Chondrocyte (in vitro differentiated cells): ENCODE data around the gene SLC9A9. TPM values are rescaled to one million over a fixed set of nuclear protein-coding genes. Genes with fewer than 3 reads are reported as not detected.

Experiments
- DNase-seq: peaks from one replicate; pipeline ENCODE4 v3.0.0; 2021; ENCODE audit warnings: mixed read lengths, low spot score
- H3K27ac Mint-ChIP-seq: one replicate; pipeline ENCODE4 v1.8.0; 2021; ENCODE audit warnings: mild to moderate bottlenecking, moderate library complexity, mixed read lengths; ENCODE audit not compliant: unreplicated experiment
- H3K27me3 Mint-ChIP-seq: 2 replicates; pipeline ENCODE4 v1.8.0; 2021; ENCODE audit warnings: low read depth, mixed read lengths
- H3K36me3 Mint-ChIP-seq: 2 replicates; pipeline ENCODE4 v1.8.0; 2021; ENCODE audit warnings: low read depth, mixed read lengths
- H3K4me1 Mint-ChIP-seq: 2 replicates; pipeline ENCODE4 v1.8.0; 2021; ENCODE audit warnings: low read depth, mild to moderate bottlenecking, mixed read lengths
- H3K4me3 Mint-ChIP-seq: one replicate; pipeline ENCODE4 v1.8.0; 2021; ENCODE audit warnings: mild to moderate bottlenecking, moderate library complexity, mixed read lengths; ENCODE audit not compliant: unreplicated experiment
- H3K9me3 Mint-ChIP-seq: 2 replicates; pipeline ENCODE4 v1.8.0; 2021; ENCODE audit warnings: low read depth, mixed read lengths
- total RNA-seq: library from RNA; stranded (reverse); gene quantifications from 3 replicates; pipeline ENCODE4 v1.2.1, GENCODE V29; 2021
- TF ChIP-seq, protein P1 (sequence below): fragments of 200-600 bp; sonication (generic); IDR thresholded peaks from 2 replicates; pipeline ENCODE4 v1.5.0; 2021; ENCODE audit warnings: antibody characterized with exemption, mild to moderate bottlenecking, moderate library complexity

SLC9A9 gene
- total RNA-seq, 1 donor from 2014 or later, result 2.6 TPM

DNA sequence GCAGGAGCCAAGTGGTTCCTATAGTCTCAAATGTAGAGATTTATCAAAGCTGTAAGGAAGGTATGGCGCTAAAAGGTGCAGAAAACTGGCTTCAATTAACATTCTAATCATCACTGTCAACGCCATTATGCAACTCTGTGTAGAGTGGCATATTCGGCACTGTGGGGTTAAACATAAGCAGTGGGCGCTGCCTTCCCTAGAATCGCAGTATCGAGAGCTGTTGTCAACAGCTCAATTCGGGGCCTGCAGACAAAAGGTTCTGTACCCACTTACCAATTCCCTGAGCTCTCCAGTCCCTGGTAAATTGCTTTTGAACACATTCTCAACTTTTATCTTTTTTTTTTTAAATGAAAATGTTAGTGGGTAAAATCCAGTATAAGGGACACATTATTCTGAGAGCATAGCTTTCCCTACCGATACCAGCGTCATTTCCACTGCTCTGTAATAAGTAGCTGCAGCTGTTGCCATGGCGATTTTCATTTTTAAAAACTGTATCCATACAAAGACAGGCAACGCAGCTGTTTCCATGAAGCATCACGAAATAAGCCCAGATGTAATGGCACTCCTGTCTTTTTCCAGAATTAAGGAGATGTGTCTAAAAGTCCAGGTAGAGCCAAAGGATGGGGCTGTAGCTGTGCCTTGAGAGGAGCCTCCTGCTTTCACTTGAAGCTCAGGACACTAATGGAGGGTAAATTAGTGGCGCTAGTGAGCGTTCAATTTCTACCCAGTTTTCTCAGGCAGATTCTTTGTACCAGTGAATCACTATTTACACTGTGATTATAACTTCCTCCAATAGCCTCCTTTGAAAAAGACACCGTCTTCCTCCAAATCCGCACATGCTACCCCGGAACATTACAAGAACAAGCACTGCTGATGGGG lies 250.3 kb downstream of the SLC9A9 start:
- Mint-ChIP-seq H3K4me3 (no peak overlapping the region), H3K9me3 (peaks cover under 1% of the 10 kb centered on the region), H3K27ac (no peak overlapping the region), H3K4me1 (peaks cover 14% of the 10 kb centered on the region), H3K36me3 (no peaks in the 10 kb centered on the region), H3K27me3 (no peaks in the 10 kb centered on the region)
- TF ChIP-seq, protein P1, sequence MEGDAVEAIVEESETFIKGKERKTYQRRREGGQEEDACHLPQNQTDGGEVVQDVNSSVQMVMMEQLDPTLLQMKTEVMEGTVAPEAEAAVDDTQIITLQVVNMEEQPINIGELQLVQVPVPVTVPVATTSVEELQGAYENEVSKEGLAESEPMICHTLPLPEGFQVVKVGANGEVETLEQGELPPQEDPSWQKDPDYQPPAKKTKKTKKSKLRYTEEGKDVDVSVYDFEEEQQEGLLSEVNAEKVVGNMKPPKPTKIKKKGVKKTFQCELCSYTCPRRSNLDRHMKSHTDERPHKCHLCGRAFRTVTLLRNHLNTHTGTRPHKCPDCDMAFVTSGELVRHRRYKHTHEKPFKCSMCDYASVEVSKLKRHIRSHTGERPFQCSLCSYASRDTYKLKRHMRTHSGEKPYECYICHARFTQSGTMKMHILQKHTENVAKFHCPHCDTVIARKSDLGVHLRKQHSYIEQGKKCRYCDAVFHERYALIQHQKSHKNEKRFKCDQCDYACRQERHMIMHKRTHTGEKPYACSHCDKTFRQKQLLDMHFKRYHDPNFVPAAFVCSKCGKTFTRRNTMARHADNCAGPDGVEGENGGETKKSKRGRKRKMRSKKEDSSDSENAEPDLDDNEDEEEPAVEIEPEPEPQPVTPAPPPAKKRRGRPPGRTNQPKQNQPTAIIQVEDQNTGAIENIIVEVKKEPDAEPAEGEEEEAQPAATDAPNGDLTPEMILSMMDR, result no peak
- no peak for DNase-seq

DNA sequence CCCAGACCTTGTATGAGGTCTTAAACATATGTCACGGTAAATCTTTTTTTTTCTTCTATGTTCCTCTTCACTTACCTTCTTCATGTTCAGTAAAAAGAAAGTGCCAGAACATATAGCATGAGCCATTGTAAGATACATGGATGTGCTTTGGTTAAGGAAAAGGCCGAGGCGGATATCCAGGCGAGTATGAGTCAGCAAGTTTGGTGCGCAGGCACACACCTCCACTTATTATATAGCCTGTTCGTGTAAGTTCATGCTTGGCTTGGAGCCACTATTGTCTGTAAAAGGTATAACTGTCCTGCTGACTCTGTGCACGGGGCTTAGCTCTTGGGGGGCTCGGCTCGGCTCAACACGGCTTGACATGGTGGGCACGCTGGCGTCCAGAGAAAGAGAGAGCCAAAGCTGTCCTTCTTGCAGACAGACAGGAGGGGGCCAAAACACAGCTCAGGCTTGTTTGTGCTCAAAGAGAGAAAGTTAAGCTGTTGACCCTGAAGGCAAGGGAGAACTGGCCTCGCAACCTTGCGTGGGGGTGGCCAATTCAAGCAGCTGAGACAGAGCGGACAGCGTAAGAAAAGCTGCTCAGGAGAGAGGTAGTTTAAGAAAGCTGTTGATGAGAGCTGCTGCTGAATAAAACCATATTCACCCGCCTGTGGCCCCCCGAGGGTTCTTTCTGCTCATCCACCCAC lies 251.2 kb downstream of the SLC9A9 start:
- Mint-ChIP-seq H3K4me3 (no peak overlapping the region), H3K36me3 (no peaks in the 10 kb centered on the region), H3K27me3 (no peaks in the 10 kb centered on the region), H3K9me3 (no peaks in the 10 kb centered on the region), H3K4me1 (peaks cover 12% of the 10 kb centered on the region), H3K27ac (no peak overlapping the region)
- TF ChIP-seq, protein P1, result no peak
- DNase-seq, result no peak

- no peak overlapping the region for H3K4me3 Mint-ChIP-seq
- H3K9me3 Mint-ChIP-seq, result no peaks in the 10 kb centered on the region
- DNase-seq, result no peak
- H3K4me1 Mint-ChIP-seq, result peaks cover under 1% of the 10 kb centered on the region
- H3K36me3 Mint-ChIP-seq, result no peaks in the 10 kb centered on the region
- H3K27me3 Mint-ChIP-seq, result no peaks in the 10 kb centered on the region
- no peak overlapping the region for H3K27ac Mint-ChIP-seq
- TF ChIP-seq, protein P1, result no peak
Observed at GRCh38 chr3:143595456-143596077, 252.7 kb downstream of the SLC9A9 start.

- TF ChIP-seq, protein P1, result no peak
- no peaks in the 10 kb centered on the region for H3K4me1 Mint-ChIP-seq
- H3K36me3 Mint-ChIP-seq, result no peaks in the 10 kb centered on the region
- H3K27ac Mint-ChIP-seq, result no peak overlapping the region
- no peak overlapping the region for H3K4me3 Mint-ChIP-seq
- no peaks in the 10 kb centered on the region for H3K27me3 Mint-ChIP-seq
- DNase-seq, result no peak
- H3K9me3 Mint-ChIP-seq, result no peaks in the 10 kb centered on the region
Observed at GRCh38 chr3:143594206-143594605, 254.1 kb downstream of the SLC9A9 start.

- TF ChIP-seq, protein P1, result no peak
- no peaks in the 10 kb centered on the region for H3K27me3 Mint-ChIP-seq
- no peaks in the 10 kb centered on the region for H3K36me3 Mint-ChIP-seq
- no peaks in the 10 kb centered on the region for H3K9me3 Mint-ChIP-seq
- no peak overlapping the region for H3K4me3 Mint-ChIP-seq
- H3K4me1 Mint-ChIP-seq, result no peaks in the 10 kb centered on the region
- no peak overlapping the region for H3K27ac Mint-ChIP-seq
- no peak for DNase-seq
Observed at GRCh38 chr3:143590660-143591059, 257.6 kb downstream of the SLC9A9 start.
